Neural progenitor cell (in vitro differentiated cells): ENCODE results near the gene MED13L. TPM values are rescaled to one million over a fixed set of nuclear protein-coding genes. Genes with fewer than 3 reads are reported as not detected.

Experiments used
- DNase-seq: peaks from one replicate; pipeline ENCODE4 v3.0.0-alpha.2; 2016; ENCODE audit warnings: low spot score
- H2AFZ ChIP-seq: fragments of 200-600 bp; sonication (generic); replicated peaks from 2 replicates; pipeline ENCODE4 v1.6.1; 2016; ENCODE audit warnings: antibody characterized with exemption
- H3F3A ChIP-seq: fragments of 200-600 bp; sonication (generic); 2 replicates; pipeline ENCODE4 v1.6.1; 2016; ENCODE audit warnings: antibody characterized with exemption, low read depth
- H3K27ac ChIP-seq: fragments of 200-600 bp; sonication (generic); 2 replicates; pipeline ENCODE4 v1.5.1; 2016; ENCODE audit warnings: mild to moderate bottlenecking
- H3K27me3 ChIP-seq: fragments of 200-600 bp; sonication (generic); 2 replicates; pipeline ENCODE4 v1.6.1; 2016; ENCODE audit warnings: mild to moderate bottlenecking, moderate library complexity
- H3K36me3 ChIP-seq: fragments of 200-600 bp; sonication (generic); 2 replicates; pipeline ENCODE4 v1.5.1; 2016
- H3K4me1 ChIP-seq: fragments of 200-600 bp; sonication (generic); 2 replicates; pipeline ENCODE4 v1.6.1; 2016; ENCODE audit warnings: mixed run types
- H3K4me2 ChIP-seq: fragments of 200-600 bp; sonication (generic); 2 replicates; pipeline ENCODE4 v1.6.1; 2016
- H3K4me3 ChIP-seq: fragments of 200-600 bp; sonication (generic); 2 replicates; pipeline ENCODE4 v1.5.1; 2016
- H3K79me2 ChIP-seq: fragments of 200-600 bp; sonication (generic); 2 replicates; pipeline ENCODE4 v1.6.1; 2016; ENCODE audit warnings: low read depth
- H3K9ac ChIP-seq: fragments of 200-600 bp; sonication (generic); 2 replicates; pipeline ENCODE4 v1.6.1; 2016
- H3K9me3 ChIP-seq: fragments of 200-600 bp; sonication (generic); 2 replicates; pipeline ENCODE4 v1.5.1; 2016; ENCODE audit warnings: low read depth
- H4K20me1 ChIP-seq: fragments of 200-600 bp; sonication (generic); 2 replicates; pipeline ENCODE4 v1.6.1; 2016; ENCODE audit warnings: low read depth
- H3K27ac Mint-ChIP-seq: 3 replicates; pipeline ENCODE4 v1.8.0; 2021; ENCODE audit warnings: mixed read lengths
- H3K27me3 Mint-ChIP-seq: 2 replicates; pipeline ENCODE4 v1.8.0; 2022; ENCODE audit warnings: low read depth, mild to moderate bottlenecking, inconsistent platforms, moderate library complexity, mixed read lengths; ENCODE audit not compliant: insufficient read depth
- H3K36me3 Mint-ChIP-seq: 3 replicates; pipeline ENCODE4 v1.8.0; 2021; ENCODE audit warnings: mixed read lengths
- H3K4me1 Mint-ChIP-seq: 3 replicates; pipeline ENCODE4 v1.8.0; 2021; ENCODE audit warnings: mixed read lengths
- H3K4me3 Mint-ChIP-seq: 3 replicates; pipeline ENCODE4 v1.8.0; 2021; ENCODE audit warnings: mild to moderate bottlenecking, moderate library complexity, mixed read lengths
- H3K9me3 Mint-ChIP-seq: 3 replicates; pipeline ENCODE4 v1.8.0; 2020; ENCODE audit warnings: mixed read lengths
- EZH2 ChIP-seq: fragments of 200-600 bp; sonication (generic); IDR thresholded peaks from 2 replicates; pipeline ENCODE4 v1.6.1; 2017; ENCODE audit warnings: antibody characterized with exemption, mild to moderate bottlenecking, moderate library complexity
- EZH2phosphoT487 ChIP-seq: fragments of 200-600 bp; sonication (generic); IDR thresholded peaks from 2 replicates; pipeline ENCODE4 v1.6.1; 2017; ENCODE audit warnings: antibody characterized with exemption
- total RNA-seq: library from RNA; depleted of rRNA; stranded (reverse); fragments of >200 nt; gene quantifications from 2 replicates; pipeline ENCODE4 v1.2.3, GENCODE V29; 2015; ENCODE audit warnings: low replicate concordance
- TF ChIP-seq, protein P1 (sequence below): fragments of 200-600 bp; sonication (generic); IDR thresholded peaks from 2 replicates; pipeline ENCODE4 v1.5.1; 2017; ENCODE audit warnings: antibody characterized with exemption, mild to moderate bottlenecking

The MED13L gene
- total RNA-seq, 1 donor from 2014 or later: 149 TPM

DNA sequence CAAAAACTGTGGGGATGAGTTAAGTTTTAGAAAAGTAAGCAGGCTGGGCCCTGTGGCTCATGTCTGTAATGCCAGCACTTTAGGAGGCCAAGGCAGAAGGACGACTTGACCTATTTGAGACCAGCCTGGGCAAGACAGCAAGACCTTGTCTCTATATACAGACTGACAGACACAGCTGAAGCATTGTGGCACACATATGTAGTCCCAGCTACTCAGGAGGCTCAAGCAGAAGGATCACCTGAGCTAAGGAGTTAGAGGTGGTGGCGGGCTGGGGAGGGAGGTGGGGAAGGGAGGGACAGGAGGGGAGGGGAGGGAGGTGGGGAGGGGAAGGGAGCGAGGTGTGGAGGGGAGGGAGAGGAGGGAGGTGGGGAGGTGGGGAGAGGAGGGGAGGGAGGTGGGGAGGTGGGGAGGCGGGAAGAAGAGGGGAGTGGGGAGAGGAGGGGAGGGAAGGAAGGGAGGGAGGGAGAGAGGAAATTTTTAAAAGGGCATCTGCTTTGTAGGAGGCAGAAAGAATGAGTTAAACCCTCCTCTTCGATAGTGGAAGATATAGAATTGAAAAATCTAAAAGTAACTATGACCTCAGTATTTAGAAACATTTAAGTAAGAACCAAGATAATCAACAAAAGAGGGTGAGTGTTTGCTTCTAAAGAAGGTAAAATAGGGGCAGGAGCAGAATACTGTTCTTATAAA lies 30.9 kb downstream of the MED13L start:
- Mint-ChIP-seq H3K27ac (no peak overlapping the region), H3K27me3 (peaks cover 3% of the 10 kb centered on the region), H3K9me3 (peaks cover 23% of the 10 kb centered on the region), H3K4me1 (peaks cover 24% of the 10 kb centered on the region), H3K4me3 (no peak overlapping the region), H3K36me3 (peaks cover 11% of the 10 kb centered on the region)
- Histone ChIP-seq H4K20me1 (peaks cover 73% of the 10 kb centered on the region), H3F3A (peaks cover 42% of the 10 kb centered on the region), H2AFZ (no peak overlapping the region), H3K4me3 (no peak overlapping the region), H3K36me3 (no peaks in the 10 kb centered on the region), H3K4me1 (peaks cover 54% of the 10 kb centered on the region), H3K27ac (peak overlapping the region; percentile 33), H3K79me2 (peaks cover 99% of the 10 kb centered on the region), H3K9me3 (no peaks in the 10 kb centered on the region), H3K9ac (no peak overlapping the region), H3K27me3 (no peaks in the 10 kb centered on the region), H3K4me2 (no peak overlapping the region)
- TF ChIP-seq EZH2 (no peak), EZH2phosphoT487 (no peak)
- TF ChIP-seq, protein P1, sequence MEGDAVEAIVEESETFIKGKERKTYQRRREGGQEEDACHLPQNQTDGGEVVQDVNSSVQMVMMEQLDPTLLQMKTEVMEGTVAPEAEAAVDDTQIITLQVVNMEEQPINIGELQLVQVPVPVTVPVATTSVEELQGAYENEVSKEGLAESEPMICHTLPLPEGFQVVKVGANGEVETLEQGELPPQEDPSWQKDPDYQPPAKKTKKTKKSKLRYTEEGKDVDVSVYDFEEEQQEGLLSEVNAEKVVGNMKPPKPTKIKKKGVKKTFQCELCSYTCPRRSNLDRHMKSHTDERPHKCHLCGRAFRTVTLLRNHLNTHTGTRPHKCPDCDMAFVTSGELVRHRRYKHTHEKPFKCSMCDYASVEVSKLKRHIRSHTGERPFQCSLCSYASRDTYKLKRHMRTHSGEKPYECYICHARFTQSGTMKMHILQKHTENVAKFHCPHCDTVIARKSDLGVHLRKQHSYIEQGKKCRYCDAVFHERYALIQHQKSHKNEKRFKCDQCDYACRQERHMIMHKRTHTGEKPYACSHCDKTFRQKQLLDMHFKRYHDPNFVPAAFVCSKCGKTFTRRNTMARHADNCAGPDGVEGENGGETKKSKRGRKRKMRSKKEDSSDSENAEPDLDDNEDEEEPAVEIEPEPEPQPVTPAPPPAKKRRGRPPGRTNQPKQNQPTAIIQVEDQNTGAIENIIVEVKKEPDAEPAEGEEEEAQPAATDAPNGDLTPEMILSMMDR: no peak
- DNase-seq: no peak

DNA sequence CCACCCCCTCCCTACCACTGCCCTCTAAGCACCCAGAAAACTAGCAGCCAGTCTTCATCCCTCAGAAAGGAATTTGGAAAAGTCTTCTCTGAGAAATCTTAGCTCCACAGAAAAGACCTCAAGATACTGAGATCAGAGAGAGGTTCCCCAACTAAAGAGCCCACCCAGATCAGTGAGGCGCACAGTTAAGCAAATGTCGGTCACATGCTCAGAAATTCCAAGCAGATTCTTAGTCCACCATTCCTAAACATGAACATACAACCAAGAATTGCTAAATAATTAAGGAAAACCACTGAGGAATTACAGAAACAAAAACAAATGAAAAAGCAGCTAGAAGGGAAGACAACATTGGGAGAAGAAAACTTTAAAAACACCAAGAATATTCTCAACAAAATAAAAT lies 32.3 kb downstream of the MED13L start:
- Histone ChIP-seq H3K9me3 (no peaks in the 10 kb centered on the region), H2AFZ (no peak overlapping the region), H3K36me3 (no peaks in the 10 kb centered on the region), H3K27ac (peak overlapping the region; percentile 69), H3K4me2 (peak overlapping the region; percentile 45), H3K79me2 (peaks cover 99% of the 10 kb centered on the region), H3K9ac (no peak overlapping the region), H4K20me1 (peaks cover 79% of the 10 kb centered on the region), H3F3A (peaks cover 42% of the 10 kb centered on the region), H3K27me3 (no peaks in the 10 kb centered on the region), H3K4me1 (peaks cover 54% of the 10 kb centered on the region), H3K4me3 (no peak overlapping the region)
- peaks cover 13% of the 10 kb centered on the region for H3K36me3 Mint-ChIP-seq
- DNase-seq: no peak
- H3K4me1 Mint-ChIP-seq: peaks cover 24% of the 10 kb centered on the region
- H3K27ac Mint-ChIP-seq: no peak overlapping the region
- H3K27me3 Mint-ChIP-seq: peaks cover 3% of the 10 kb centered on the region
- TF ChIP-seq EZH2 (no peak), EZH2phosphoT487 (no peak)
- TF ChIP-seq, protein P1: no peak
- H3K4me3 Mint-ChIP-seq: no peak overlapping the region
- H3K9me3 Mint-ChIP-seq: peaks cover 19% of the 10 kb centered on the region

DNA sequence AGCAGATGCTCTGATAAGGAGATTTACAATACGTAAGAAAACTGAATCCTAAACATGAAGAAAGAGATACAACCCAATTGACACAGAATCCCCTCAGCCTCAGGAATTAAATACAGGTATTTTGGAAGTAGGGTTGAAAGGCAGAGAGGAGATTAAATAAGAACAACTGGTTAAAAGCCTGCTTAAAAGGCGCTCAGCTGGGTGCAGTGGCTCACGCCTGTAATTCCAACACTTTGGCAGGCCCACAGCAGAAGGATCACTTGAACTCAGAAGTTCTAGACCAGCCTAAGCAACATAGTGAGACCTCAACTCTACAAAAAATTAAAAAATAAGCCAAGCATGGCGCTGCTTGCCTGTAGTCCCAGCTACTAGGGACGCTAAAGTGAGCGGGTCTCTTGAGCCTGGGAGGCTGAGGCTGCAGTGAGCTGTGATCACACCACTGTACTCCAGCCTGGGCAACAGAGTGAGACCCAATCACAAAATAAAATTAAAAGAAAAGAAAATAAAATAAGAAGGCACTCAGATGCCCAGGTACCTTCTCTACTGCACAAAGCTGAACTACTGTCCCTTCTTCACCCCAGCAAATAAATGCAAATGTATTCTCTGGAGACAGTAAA lies 32.9 kb downstream of the MED13L start:
- H3K27ac Mint-ChIP-seq: no peak overlapping the region
- no peak overlapping the region for H3K4me3 Mint-ChIP-seq
- Histone ChIP-seq H3K4me3 (no peak overlapping the region), H4K20me1 (peaks cover 85% of the 10 kb centered on the region), H3F3A (peaks cover 45% of the 10 kb centered on the region), H3K27me3 (no peaks in the 10 kb centered on the region), H2AFZ (no peak overlapping the region), H3K9ac (no peak overlapping the region), H3K4me1 (peaks cover 54% of the 10 kb centered on the region), H3K27ac (peak overlapping the region; percentile 69), H3K79me2 (peaks cover 99% of the 10 kb centered on the region), H3K9me3 (no peaks in the 10 kb centered on the region), H3K4me2 (peak overlapping the region; percentile 45), H3K36me3 (no peaks in the 10 kb centered on the region)
- peaks cover 13% of the 10 kb centered on the region for H3K9me3 Mint-ChIP-seq
- DNase-seq: peak; percentile 51
- no peaks in the 10 kb centered on the region for H3K27me3 Mint-ChIP-seq
- H3K4me1 Mint-ChIP-seq: peaks cover 24% of the 10 kb centered on the region
- peaks cover 9% of the 10 kb centered on the region for H3K36me3 Mint-ChIP-seq
- TF ChIP-seq EZH2 (no peak), EZH2phosphoT487 (no peak)
- TF ChIP-seq, protein P1: no peak
